HEK293 (cell line): ENCODE results near the gene ARHGAP32.

ENCODE experiments used
- CTCF ChIP-seq: fragments of 450-650 bp; formaldehyde crosslinking; IDR thresholded peaks from 2 replicates; pipeline ENCODE4 v1.5.1; 2016; ENCODE audit warnings: missing biosample characterization, missing genetic modification characterization
- PATZ1 ChIP-seq: fragments of 450-650 bp; formaldehyde crosslinking; IDR thresholded peaks from 2 replicates; pipeline ENCODE4 v1.5.1; 2016; ENCODE audit warnings: missing biosample characterization, missing genetic modification characterization
- REST ChIP-seq: fragments of 450-650 bp; formaldehyde crosslinking; IDR thresholded peaks from 2 replicates; pipeline ENCODE4 v1.5.1; 2016; ENCODE audit warnings: missing biosample characterization, missing genetic modification characterization
- ZBTB10 ChIP-seq: fragments of 450-650 bp; formaldehyde crosslinking; IDR thresholded peaks from 2 replicates; pipeline ENCODE4 v1.5.1; 2016; ENCODE audit warnings: missing biosample characterization, missing genetic modification characterization
- ZNF544 ChIP-seq: fragments of 450-650 bp; formaldehyde crosslinking; IDR thresholded peaks from 2 replicates; pipeline ENCODE4 v1.5.0; 2017; ENCODE audit warnings: missing biosample characterization, missing genetic modification characterization
- ZNF776 ChIP-seq: fragments of 450-650 bp; formaldehyde crosslinking; IDR thresholded peaks from 2 replicates; pipeline ENCODE4 v1.5.0; 2017; ENCODE audit warnings: missing biosample characterization, missing genetic modification characterization, borderline replicate concordance
- ZNF830 ChIP-seq: fragments of 450-650 bp; IDR thresholded peaks from 2 replicates; pipeline ENCODE4 v1.5.0; 2018; ENCODE audit warnings: missing biosample characterization, missing genetic modification characterization, low read depth, mild to moderate bottlenecking, moderate library complexity

GRCh38 chr11:128942272-128942612, 249.9 kb downstream of the ARHGAP32 start:
- TF ChIP-seq PATZ1 (tag by site-specific recombination) (no peak), ZNF776 (tag by site-specific recombination) (no peak), REST (tag by site-specific recombination) (no peak), ZBTB10 (tag by site-specific recombination) (no peak), ZNF544 (tag by site-specific recombination) (no peak), ZNF830 (tag by site-specific recombination) (no peak), CTCF (tag by site-specific recombination) (no peak)
